IPS-20b (cell line): ENCODE results near the gene MED20.

ENCODE experiments used
- H3K27ac ChIP-seq: one replicate; pipeline ENCODE4 v1.5.1; 2013; ENCODE audit warnings: low read length
- H3K27me3 ChIP-seq: 2 replicates; pipeline ENCODE4 v1.6.1; 2013; ENCODE audit warnings: mild to moderate bottlenecking, low read length, inconsistent platforms; ENCODE audit not compliant: insufficient read depth
- H3K36me3 ChIP-seq: 2 replicates; pipeline ENCODE4 v1.6.1; 2013; ENCODE audit warnings: low read depth, mild to moderate bottlenecking, inconsistent platforms, low read length, moderate library complexity; ENCODE audit not compliant: insufficient read depth
- H3K4me1 ChIP-seq: 2 replicates; pipeline ENCODE4 v1.6.1; 2013; ENCODE audit warnings: mild to moderate bottlenecking, control low read depth, inconsistent platforms, low read length, moderate library complexity; ENCODE audit not compliant: insufficient read depth
- H3K4me3 ChIP-seq: 2 replicates; pipeline ENCODE4 v1.5.1; 2013; ENCODE audit warnings: mild to moderate bottlenecking, low read length, inconsistent platforms
- H3K9ac ChIP-seq: 2 replicates; pipeline ENCODE4 v1.6.1; 2013; ENCODE audit warnings: low read depth, mild to moderate bottlenecking, inconsistent platforms, low read length, moderate library complexity
- H3K9me3 ChIP-seq: 2 replicates; pipeline ENCODE4 v1.6.1; 2013; ENCODE audit warnings: mild to moderate bottlenecking, low read depth, low read length, inconsistent platforms; ENCODE audit not compliant: insufficient read depth

The MED20 gene

GRCh38 chr6:41895300-41896233, 25.4 kb downstream of the MED20 start, which contains the start of gene USP49:
TSS of gene USP49 (minus strand) at chr6:41895375. CDS start at chr6:41806983, 88,392 bp downstream.
- H3K9ac ChIP-seq = peak within 1 kb of the TSS; percentile 94
- H3K36me3 ChIP-seq = no peaks in the 10 kb centered on the region
- H3K4me1 ChIP-seq = peaks cover 16% of the 10 kb centered on the region; the same call in 1 of the 2 replicates
- H3K4me3 ChIP-seq = peak within 1 kb of the TSS; percentile 92
- H3K9me3 ChIP-seq = no peaks in the 10 kb centered on the region
- H3K27ac ChIP-seq = peak within 1 kb of the TSS; percentile 78
- H3K27me3 ChIP-seq = 0 out of 2 replicates have a peak, but pooled peaks cover 6% of the 10 kb centered on the region

DNA sequence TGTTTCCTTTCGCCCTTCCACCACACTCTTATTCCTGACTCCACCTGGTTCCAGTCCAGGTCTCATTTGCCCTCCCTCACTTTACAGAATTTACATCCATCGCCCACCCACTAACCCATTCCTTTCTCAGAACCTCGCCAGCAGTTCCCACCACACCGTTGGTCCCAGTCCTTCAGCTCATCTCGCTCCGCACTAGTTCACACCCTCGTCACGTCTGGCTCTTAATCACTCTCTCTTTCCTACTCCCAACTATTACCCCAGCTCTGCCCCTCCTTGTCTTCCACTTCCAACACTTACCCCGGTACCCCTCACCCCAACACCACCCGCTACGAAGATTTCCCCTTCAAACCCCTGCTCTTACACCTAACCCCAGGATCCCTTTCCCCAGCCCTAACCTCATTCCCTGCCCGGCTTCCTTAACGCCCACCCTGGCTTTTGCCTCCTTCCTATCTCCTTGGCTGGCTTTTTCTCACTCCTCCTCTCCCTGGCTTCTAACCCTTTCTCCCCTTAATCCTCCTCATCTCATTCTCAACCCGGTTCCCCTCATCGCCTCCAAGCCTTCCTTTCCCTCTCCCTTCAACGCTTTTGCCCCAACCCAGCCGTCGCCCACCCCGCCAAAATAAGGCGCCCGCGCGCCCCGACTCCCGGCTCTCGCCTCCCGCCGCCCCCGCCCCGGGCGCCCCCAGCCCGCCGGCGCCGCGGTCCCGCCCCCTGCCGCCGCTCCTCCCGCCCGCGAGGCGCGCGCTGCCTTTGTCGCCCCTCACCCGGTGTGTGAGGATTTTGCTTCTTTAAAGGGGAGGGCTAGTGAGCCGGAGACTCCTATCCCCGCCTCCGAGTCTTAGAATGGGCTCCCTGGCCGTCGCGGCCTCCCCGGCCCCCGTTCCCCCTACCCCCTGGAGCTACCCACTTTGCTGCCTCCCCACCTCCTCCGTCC, 26.3 kb downstream of the MED20 start:
- no peaks in the 10 kb centered on the region for H3K36me3 ChIP-seq
- H3K9me3 ChIP-seq = no peaks in the 10 kb centered on the region
- peak overlapping the region; percentile 43 for H3K27ac ChIP-seq
- H3K4me3 ChIP-seq = peak overlapping the region; percentile 92
- H3K27me3 ChIP-seq = 0 out of 2 replicates have a peak, but pooled peaks cover 6% of the 10 kb centered on the region
- H3K4me1 ChIP-seq = peaks cover 16% of the 10 kb centered on the region; the same call in 1 of the 2 replicates
- H3K9ac ChIP-seq = peak overlapping the region; percentile 94

GRCh38 chr6:41892921-41893564, 27.9 kb downstream of the MED20 start:
- Histone ChIP-seq H3K4me1 (peaks cover 16% of the 10 kb centered on the region; the same call in 1 of the 2 replicates), H3K36me3 (no peaks in the 10 kb centered on the region), H3K4me3 (peak overlapping the region; percentile 92), H3K27ac (no peak overlapping the region), H3K9me3 (no peaks in the 10 kb centered on the region), H3K27me3 (0 out of 2 replicates have a peak, but pooled peaks cover 6% of the 10 kb centered on the region), H3K9ac (peak overlapping the region; percentile 94; the same call in 1 of the 2 replicates)

GRCh38 chr6:41887331-41887751, 33.6 kb downstream of the MED20 start:
- H3K27ac ChIP-seq = no peak overlapping the region
- H3K36me3 ChIP-seq = no peaks in the 10 kb centered on the region
- no peaks in the 10 kb centered on the region for H3K9me3 ChIP-seq

DNA sequence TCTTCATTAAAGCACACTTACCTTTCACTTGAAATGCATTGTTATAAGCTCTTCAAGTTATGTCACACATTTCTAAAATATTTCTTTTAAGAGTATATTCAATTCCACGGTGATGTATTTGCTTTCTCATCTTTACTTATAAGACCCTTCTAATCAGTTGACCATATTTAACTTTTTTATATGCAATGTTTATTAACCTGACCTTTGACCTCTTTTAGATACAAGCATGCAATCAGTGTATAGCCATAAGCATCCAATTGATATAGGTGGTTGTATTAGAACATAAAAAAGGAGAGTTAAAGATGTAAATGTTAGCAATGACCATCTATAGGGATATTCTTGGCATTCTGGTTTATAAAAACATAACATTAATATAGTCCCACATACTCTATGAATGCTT, 35.0 kb downstream of the MED20 start:
- no peaks in the 10 kb centered on the region for H3K9me3 ChIP-seq
- H3K27ac ChIP-seq = no peak overlapping the region
- no peak overlapping the region for H3K4me3 ChIP-seq
- no peaks in the 10 kb centered on the region for H3K27me3 ChIP-seq
- no peaks in the 10 kb centered on the region for H3K36me3 ChIP-seq
- no peak overlapping the region for H3K9ac ChIP-seq
- peaks cover 9% of the 10 kb centered on the region; the same call in 1 of the 2 replicates for H3K4me1 ChIP-seq

More at GRCh38 chr6:41887331-41887751, 33.6 kb downstream of the MED20 start:
- Histone ChIP-seq H3K9ac (no peak overlapping the region), H3K4me1 (peaks cover 9% of the 10 kb centered on the region; the same call in 1 of the 2 replicates), H3K27me3 (no peaks in the 10 kb centered on the region), H3K4me3 (no peak overlapping the region)

- Histone ChIP-seq H3K4me3 (no peak overlapping the region), H3K27ac (no peak overlapping the region), H3K9me3 (no peaks in the 10 kb centered on the region), H3K9ac (no peak overlapping the region), H3K27me3 (no peaks in the 10 kb centered on the region), H3K4me1 (peaks cover 9% of the 10 kb centered on the region; the same call in 1 of the 2 replicates), H3K36me3 (no peaks in the 10 kb centered on the region)
Measured at GRCh38 chr6:41884957-41885356, 36.0 kb downstream of the MED20 start.

DNA sequence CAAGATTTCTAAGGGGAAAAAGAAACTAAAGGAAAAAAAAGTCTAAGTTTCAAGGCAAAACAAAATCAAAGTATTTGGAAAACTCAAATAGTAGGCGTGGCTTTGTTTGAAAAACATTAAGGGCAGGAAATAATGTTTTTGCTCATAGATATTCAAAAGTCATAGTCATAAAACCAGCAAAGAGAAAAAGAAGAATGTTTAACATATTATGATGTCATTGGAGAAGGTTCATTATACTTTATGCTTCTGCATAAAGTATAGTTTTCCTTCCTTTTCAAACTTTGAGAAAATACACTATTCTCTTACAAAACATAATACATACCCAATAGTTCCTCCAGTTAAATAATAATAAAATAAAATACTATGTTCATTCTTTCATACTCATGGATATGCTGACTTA, 39.4 kb downstream of the MED20 start:
- H3K27me3 ChIP-seq = no peaks in the 10 kb centered on the region
- H3K4me1 ChIP-seq = peaks cover 4% of the 10 kb centered on the region; the same call in 1 of the 2 replicates
- H3K9ac ChIP-seq = no peak overlapping the region
- H3K36me3 ChIP-seq = no peaks in the 10 kb centered on the region
- H3K9me3 ChIP-seq = no peaks in the 10 kb centered on the region
- no peak overlapping the region for H3K27ac ChIP-seq
- H3K4me3 ChIP-seq = no peak overlapping the region

DNA sequence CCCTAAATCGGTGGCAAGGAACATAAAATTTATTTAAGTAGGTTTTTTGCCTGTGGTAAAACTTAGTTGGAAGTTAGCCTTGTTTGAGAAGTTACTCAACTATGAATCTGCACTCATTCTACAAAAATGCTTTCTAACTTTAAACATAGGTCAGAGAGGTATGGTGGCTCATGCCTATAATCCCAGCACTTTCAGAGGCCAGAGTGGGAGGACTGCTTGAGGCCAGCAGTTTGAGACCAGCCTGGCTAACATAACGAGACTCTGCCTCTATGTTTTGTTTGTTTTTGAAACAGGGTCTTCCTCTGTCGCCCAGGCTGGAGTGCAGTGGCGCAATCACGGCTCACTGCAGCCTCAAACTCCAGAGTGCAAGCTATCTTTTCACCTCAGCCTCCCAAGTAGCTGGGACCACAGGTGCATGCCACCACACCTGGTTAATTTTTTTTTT, 42.0 kb downstream of the MED20 start:
- Histone ChIP-seq H3K9me3 (no peaks in the 10 kb centered on the region), H3K4me3 (no peak overlapping the region), H3K4me1 (peaks cover 4% of the 10 kb centered on the region; the same call in 1 of the 2 replicates), H3K9ac (no peak overlapping the region), H3K36me3 (no peaks in the 10 kb centered on the region), H3K27ac (no peak overlapping the region), H3K27me3 (no peaks in the 10 kb centered on the region)

- Histone ChIP-seq H3K9me3 (no peaks in the 10 kb centered on the region), H3K9ac (no peak overlapping the region), H3K4me3 (no peak overlapping the region), H3K4me1 (peaks cover 4% of the 10 kb centered on the region; the same call in 1 of the 2 replicates), H3K36me3 (no peaks in the 10 kb centered on the region), H3K27me3 (no peaks in the 10 kb centered on the region), H3K27ac (no peak overlapping the region)
Measured at GRCh38 chr6:41878246-41878645, 42.7 kb downstream of the MED20 start.

GRCh38 chr6:41877051-41877680, 43.8 kb downstream of the MED20 start:
- Histone ChIP-seq H3K9me3 (no peaks in the 10 kb centered on the region), H3K9ac (no peak overlapping the region), H3K4me1 (peaks cover 4% of the 10 kb centered on the region; the same call in 1 of the 2 replicates), H3K27ac (no peak overlapping the region), H3K36me3 (no peaks in the 10 kb centered on the region), H3K27me3 (no peaks in the 10 kb centered on the region), H3K4me3 (no peak overlapping the region)
